IPS-18a (cell line): ENCODE data around the gene SH3BP4.

Experiments
- H3K27ac ChIP-seq: one replicate; pipeline ENCODE4 v1.5.1; 2013; ENCODE audit warnings: low read length
- H3K27me3 ChIP-seq: one replicate; pipeline ENCODE4 v1.6.1; 2013; ENCODE audit warnings: mild to moderate bottlenecking, low read length; ENCODE audit not compliant: control insufficient read depth, insufficient read depth
- H3K36me3 ChIP-seq: one replicate; pipeline ENCODE4 v1.6.1; 2013; ENCODE audit warnings: low read depth, low read length; ENCODE audit not compliant: control insufficient read depth
- H3K4me1 ChIP-seq: one replicate; pipeline ENCODE4 v1.6.1; 2013; ENCODE audit warnings: low read depth, low read length; ENCODE audit not compliant: control insufficient read depth
- H3K4me3 ChIP-seq: one replicate; pipeline ENCODE4 v1.5.1; 2013; ENCODE audit warnings: low read length
- H3K9ac ChIP-seq: one replicate; pipeline ENCODE4 v1.6.1; 2013; ENCODE audit warnings: mild to moderate bottlenecking, low read length, moderate library complexity
- H3K9me3 ChIP-seq: one replicate; pipeline ENCODE4 v1.6.1; 2013; ENCODE audit warnings: low read depth, low read length; ENCODE audit not compliant: control insufficient read depth

The SH3BP4 gene

DNA sequence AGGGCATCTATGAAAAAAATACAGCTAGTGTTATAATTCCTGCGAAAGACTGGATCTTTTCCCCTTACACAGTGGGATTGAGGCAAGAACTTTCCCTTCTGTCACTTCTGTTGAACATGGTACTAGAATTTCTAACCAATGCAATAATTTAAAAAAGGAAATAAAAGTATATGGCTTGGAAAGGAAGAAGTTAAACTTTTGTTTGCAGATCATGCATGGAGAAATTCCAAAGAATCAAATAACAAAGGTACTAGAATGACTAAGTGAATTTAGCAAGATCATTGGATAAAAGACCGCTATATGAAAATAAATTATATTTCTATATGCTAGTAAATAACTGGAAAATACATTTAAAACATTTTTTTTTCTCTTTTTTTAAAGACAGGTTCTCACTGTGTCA is 31.0 kb upstream of the SH3BP4 start:
- peaks cover 9% of the 10 kb centered on the region for H3K4me1 ChIP-seq
- no peaks in the 10 kb centered on the region for H3K27me3 ChIP-seq
- no peaks in the 10 kb centered on the region for H3K9me3 ChIP-seq
- H3K27ac ChIP-seq: no peak overlapping the region
- no peaks in the 10 kb centered on the region for H3K36me3 ChIP-seq
- H3K9ac ChIP-seq: no peak overlapping the region
- H3K4me3 ChIP-seq: no peak overlapping the region

DNA sequence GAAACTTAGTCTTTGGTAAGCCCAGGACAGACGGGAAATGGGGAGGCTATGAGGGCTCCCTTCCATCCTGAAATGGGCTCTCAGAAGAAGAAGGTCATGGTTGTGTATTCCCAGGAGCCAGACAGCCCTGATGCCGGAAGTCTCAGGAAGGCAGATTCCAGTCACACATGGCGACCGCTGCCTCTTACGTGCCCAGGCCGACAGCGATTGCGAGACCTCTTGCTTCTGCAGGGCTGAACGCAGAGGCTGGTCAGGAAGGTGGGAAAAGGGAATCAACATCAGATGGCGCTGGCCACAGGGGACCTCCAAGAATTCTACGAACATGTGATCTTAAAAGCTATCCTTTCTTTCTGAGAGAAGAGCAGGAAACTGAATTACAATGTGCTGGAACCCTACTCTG is 22.8 kb upstream of the SH3BP4 start:
- peaks cover 15% of the 10 kb centered on the region for H3K27me3 ChIP-seq
- no peak overlapping the region for H3K4me3 ChIP-seq
- H3K4me1 ChIP-seq: peaks cover 13% of the 10 kb centered on the region
- H3K27ac ChIP-seq: no peak overlapping the region
- H3K9ac ChIP-seq: no peak overlapping the region
- no peaks in the 10 kb centered on the region for H3K36me3 ChIP-seq
- H3K9me3 ChIP-seq: no peaks in the 10 kb centered on the region

DNA sequence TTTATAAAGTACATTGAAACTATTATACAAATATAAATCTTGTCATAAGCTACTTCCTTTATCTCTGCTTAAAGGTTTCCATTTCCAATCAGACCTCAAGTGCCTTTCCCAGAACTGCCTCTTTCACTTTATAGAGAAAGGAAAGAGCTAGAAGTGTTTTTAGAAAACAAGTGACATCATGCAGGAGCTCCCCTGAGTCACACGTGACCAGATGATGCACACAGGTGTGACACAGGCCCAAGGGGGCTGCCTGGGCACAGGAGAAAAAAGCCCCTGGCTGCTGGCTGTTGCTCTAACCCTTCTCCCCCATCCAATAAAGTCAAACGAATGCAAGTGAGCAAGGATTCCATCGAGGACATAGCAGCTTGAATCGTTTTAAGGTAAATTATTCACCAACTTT is 21.4 kb upstream of the SH3BP4 start:
- no peak overlapping the region for H3K27ac ChIP-seq
- H3K36me3 ChIP-seq: no peaks in the 10 kb centered on the region
- no peak overlapping the region for H3K4me3 ChIP-seq
- no peak overlapping the region for H3K9ac ChIP-seq
- no peaks in the 10 kb centered on the region for H3K9me3 ChIP-seq
- peaks cover 15% of the 10 kb centered on the region for H3K27me3 ChIP-seq
- H3K4me1 ChIP-seq: peaks cover 13% of the 10 kb centered on the region

DNA sequence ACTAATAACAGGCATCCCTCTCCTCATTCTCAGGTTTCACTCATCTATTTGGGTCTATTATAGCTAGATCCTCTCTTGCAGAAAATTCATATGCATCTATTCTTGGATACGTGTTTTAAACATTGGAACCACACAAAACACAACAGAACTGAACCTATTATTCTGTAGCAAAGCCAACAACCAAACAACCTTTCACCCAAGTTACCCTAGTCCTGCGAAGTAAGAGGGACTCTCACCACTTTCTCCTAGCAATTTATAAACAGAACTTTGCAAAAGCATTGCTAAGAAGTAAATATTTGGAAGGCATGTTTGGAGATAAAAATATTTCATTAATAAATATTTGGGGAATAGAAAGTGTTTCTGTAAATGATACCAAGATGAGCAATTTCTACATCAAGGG is 20.4 kb upstream of the SH3BP4 start:
- Histone ChIP-seq H3K9me3 (no peaks in the 10 kb centered on the region), H3K27me3 (peaks cover 15% of the 10 kb centered on the region), H3K36me3 (no peaks in the 10 kb centered on the region), H3K27ac (no peak overlapping the region), H3K4me1 (peaks cover 13% of the 10 kb centered on the region), H3K4me3 (no peak overlapping the region), H3K9ac (no peak overlapping the region)

DNA sequence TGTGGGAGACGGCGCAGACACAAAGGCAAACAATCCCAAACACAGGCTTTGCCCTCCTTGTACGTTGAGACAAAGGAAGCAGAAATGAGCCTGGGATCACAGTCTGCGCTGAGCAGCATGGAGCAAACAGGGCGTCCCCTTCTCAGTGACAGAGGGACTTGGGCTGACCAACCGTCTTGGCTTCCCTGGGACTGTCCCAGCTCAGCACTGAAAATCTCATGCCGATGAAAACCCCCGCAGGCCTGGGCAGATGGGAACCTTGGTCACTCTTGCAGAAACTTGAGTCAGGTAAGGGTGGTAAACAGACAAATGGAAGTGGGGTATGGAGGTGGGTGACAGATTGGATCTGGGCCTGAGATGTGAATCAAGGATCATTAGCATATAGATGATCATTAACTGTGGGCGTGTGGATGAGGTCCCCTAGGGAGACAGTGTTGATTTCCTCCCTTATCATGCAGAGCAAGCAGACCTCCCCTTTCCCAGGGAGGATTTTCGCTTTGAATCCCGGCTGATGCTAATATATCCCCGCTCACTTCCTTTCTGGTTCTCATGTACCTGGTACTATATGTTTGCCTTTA is 19.1 kb upstream of the SH3BP4 start:
- no peaks in the 10 kb centered on the region for H3K36me3 ChIP-seq
- no peaks in the 10 kb centered on the region for H3K9me3 ChIP-seq
- H3K27ac ChIP-seq: no peak overlapping the region
- no peak overlapping the region for H3K9ac ChIP-seq
- H3K4me1 ChIP-seq: peaks cover 13% of the 10 kb centered on the region
- H3K27me3 ChIP-seq: peaks cover 15% of the 10 kb centered on the region
- H3K4me3 ChIP-seq: no peak overlapping the region

DNA sequence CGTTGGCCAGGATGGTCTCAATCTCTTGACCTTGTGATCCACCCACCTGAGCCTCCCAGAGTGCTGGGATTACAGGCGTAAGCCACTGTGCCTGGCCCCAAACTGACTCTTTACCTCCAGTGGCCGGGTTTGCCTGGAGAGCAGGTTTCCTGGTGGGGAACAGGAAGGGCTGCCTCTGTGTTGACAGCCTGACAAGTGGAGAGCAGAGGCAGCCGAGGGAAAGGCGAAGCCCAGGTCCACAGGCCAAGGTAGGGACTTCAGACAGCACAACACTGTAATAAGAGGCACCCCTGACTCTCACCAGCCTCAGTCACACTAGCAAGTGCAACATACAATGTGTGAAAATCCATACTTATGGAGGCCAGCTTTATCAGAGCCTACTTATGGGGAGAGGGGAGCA is 16.5 kb upstream of the SH3BP4 start:
- Histone ChIP-seq H3K27me3 (peaks cover 19% of the 10 kb centered on the region), H3K9me3 (no peaks in the 10 kb centered on the region), H3K9ac (no peak overlapping the region), H3K4me3 (no peak overlapping the region), H3K36me3 (no peaks in the 10 kb centered on the region), H3K27ac (no peak overlapping the region), H3K4me1 (peaks cover 13% of the 10 kb centered on the region)

DNA sequence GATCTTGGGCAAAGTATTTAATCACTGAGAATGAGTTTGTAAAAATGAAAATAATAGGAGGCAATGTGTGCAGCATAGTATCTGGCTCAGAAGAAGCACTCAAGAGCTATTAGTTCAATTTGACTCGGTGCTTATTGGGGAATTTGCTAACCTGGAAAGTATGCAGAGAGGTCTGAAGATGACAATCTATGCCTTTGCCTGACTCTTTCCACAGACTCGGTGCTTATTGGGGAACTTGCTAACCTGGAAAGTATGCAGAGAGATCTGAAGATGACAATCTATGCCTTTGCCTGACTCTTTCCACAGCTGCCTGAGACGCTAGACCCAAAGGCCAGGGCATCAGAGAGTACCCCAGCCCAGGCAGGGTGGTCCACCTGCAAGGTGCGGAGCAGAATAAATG is 12.2 kb upstream of the SH3BP4 start:
- Histone ChIP-seq H3K36me3 (no peaks in the 10 kb centered on the region), H3K9ac (no peak overlapping the region), H3K9me3 (no peaks in the 10 kb centered on the region), H3K27ac (no peak overlapping the region), H3K27me3 (peaks cover 6% of the 10 kb centered on the region), H3K4me3 (no peak overlapping the region), H3K4me1 (no peaks in the 10 kb centered on the region)

DNA sequence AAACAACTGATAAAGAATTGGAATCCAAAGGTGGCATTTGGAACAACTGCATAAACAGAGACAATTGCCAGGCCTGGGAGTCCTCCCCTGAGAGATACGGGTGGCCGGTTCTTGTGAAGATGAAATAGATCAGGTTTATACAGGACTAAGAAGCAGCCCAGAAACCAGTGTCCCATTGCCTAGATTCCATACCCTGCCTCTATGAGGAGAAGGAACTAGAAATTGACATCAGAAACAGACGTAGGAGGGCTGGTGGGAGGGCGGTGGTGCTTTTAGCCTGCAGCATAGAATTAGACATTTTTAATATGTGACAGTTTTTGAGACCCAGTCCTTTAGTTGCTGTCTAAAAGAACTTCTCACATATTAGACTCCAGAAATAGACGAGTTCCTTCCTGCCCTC is 11.8 kb upstream of the SH3BP4 start:
- H3K9me3 ChIP-seq: no peaks in the 10 kb centered on the region
- peaks cover 6% of the 10 kb centered on the region for H3K27me3 ChIP-seq
- no peak overlapping the region for H3K9ac ChIP-seq

DNA sequence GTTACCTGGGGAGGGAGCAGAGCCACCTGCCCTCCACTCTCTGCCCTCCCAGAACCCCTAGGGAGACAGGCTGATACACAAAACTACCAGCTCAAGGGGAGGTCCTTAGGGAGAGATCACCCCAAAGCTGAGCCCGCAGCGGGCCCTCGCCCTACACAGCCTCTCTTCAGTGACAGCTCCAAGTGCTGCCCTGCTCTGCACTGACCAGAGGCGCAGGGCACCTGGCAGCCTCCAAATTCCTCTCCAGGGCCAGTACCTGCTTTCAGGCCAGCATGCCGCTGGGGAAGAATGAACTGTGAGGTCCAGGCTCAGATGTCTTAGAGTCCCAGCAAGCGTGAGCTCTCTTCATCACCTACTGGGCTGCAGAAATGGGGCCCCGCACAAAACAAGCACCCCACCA is 11.3 kb upstream of the SH3BP4 start:
- H3K27me3 ChIP-seq: peaks cover 6% of the 10 kb centered on the region
- H3K27ac ChIP-seq: no peak overlapping the region
- H3K9ac ChIP-seq: no peak overlapping the region
- no peaks in the 10 kb centered on the region for H3K9me3 ChIP-seq
- no peaks in the 10 kb centered on the region for H3K4me1 ChIP-seq
- H3K36me3 ChIP-seq: no peaks in the 10 kb centered on the region
- H3K4me3 ChIP-seq: no peak overlapping the region

More for the DNA sequence above, 11.8 kb upstream of the SH3BP4 start:
- Histone ChIP-seq H3K4me3 (no peak overlapping the region), H3K27ac (no peak overlapping the region), H3K36me3 (no peaks in the 10 kb centered on the region), H3K4me1 (no peaks in the 10 kb centered on the region)

DNA sequence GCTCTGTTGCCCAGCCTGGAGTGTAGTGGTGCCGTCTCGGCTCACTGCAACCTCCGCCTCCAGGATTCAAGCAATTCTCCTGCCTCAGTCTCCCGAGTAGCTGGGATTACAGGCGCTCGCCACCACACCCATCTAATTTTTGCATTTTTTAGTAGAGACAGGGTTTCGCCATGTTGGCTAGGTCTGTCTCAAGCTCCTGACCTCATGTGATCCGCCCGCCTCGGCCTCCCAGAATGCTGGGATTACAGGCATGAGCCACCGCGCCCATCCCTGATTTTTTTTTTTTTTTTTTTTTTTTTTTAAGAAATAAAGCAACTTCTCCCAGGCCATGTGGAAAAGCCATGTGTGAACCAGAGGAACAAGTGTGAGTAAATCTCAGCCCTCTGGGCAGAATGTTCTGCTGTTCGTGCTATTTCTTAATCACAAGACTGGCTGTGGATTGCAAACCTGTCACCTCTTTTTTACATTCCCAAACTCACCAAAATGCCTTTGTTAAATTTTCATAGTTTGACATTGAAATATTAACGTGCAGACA is 6.4 kb upstream of the SH3BP4 start:
- H3K27me3 ChIP-seq: peaks cover 18% of the 10 kb centered on the region
- H3K4me3 ChIP-seq: no peak overlapping the region
- H3K9ac ChIP-seq: no peak overlapping the region
- H3K27ac ChIP-seq: no peak overlapping the region
- no peaks in the 10 kb centered on the region for H3K9me3 ChIP-seq
- no peaks in the 10 kb centered on the region for H3K4me1 ChIP-seq
- no peaks in the 10 kb centered on the region for H3K36me3 ChIP-seq

DNA sequence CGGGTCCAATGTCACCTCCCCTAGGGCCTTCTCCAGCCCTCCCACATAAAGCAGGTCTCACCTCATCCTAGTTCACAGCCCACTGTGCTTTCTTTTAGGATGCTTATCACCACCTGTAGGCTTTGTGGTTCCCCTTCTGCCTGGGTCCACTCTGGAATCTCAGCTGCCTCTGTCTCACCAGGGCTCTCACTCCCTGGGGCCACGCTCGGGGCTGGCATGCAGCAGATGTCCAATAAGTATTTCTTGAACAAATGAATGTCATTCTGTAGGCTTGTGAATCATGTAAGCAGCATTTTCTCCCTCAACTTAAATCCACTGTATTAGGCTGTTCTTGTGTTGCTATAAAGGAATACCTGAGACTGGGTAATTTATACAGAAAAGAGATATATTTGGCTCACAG is 4.3 kb upstream of the SH3BP4 start:
- Histone ChIP-seq H3K9ac (no peak overlapping the region), H3K27me3 (peaks cover 28% of the 10 kb centered on the region), H3K27ac (no peak overlapping the region), H3K4me3 (no peak overlapping the region), H3K36me3 (no peaks in the 10 kb centered on the region), H3K4me1 (no peaks in the 10 kb centered on the region), H3K9me3 (no peaks in the 10 kb centered on the region)

DNA sequence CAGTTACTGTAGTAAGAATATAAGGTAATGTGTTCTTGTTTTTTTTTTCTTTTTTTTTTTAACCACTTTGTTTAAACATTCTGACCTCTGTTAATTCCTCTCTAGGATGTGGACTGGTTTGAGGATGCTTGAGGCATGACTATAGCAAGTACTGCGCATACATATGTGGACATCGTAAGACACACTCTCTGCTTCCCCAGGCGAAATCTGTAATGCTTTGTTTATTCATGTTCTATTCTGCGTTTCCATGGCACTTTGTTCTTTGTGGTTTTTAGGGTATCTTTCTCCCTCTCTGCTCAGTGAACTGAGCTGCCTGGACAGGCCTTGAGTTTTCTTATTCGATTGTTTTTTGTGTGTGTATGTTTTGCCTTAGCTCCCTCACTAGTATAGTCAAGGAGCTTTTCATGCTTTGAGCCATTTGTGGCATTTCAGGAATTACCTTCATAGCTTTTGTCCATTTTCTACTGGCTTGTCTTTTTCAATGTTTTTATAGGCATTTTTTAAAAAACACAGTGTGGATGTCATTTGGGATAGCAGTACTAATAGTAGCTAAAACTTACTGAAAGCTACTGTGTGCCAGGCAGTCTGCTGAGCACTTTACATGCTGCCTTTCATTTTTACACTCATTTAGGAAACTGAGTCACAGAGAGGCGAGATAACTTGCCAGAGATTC is 1.9 kb upstream of the SH3BP4 start:
- no peak overlapping the region for H3K9ac ChIP-seq
- H3K4me3 ChIP-seq: no peak overlapping the region
- no peaks in the 10 kb centered on the region for H3K9me3 ChIP-seq
- peaks cover 20% of the 10 kb centered on the region for H3K4me1 ChIP-seq
- no peaks in the 10 kb centered on the region for H3K36me3 ChIP-seq
- H3K27ac ChIP-seq: no peak overlapping the region
- H3K27me3 ChIP-seq: peaks cover 40% of the 10 kb centered on the region
